Tibial nerve (tissue), 4 donors: ENCODE measurements around the gene PES1.

Experiments used
- CTCF ChIP-seq, 5 experiments: fragments of 200-600 bp in 3 of 5; fragments of 450-650 bp in 2 of 5; sonication (generic) in 3 of 5; IDR thresholded peaks; one replicate each; pipeline ENCODE4 v1.5.1; 2016 to 2019; ENCODE audit warnings: antibody characterized with exemption in 5 of 5, mild to moderate bottlenecking in 3 of 5, moderate library complexity in 2 of 5
- EP300 ChIP-seq, 2 donors: sonication (generic); formaldehyde crosslinking; IDR thresholded peaks; one replicate each; pipeline ENCODE4 v1.6.1; 2017; ENCODE audit warnings: antibody characterized with exemption in 2 of 2, mild to moderate bottlenecking in 1 of 2
- POLR2A ChIP-seq, 2 donors: fragments of 450-650 bp; IDR thresholded peaks; one replicate each; pipeline ENCODE4 v1.6.1; 2017; ENCODE audit warnings: antibody characterized with exemption in 2 of 2, mild to moderate bottlenecking in 2 of 2, moderate library complexity in 2 of 2

- TF ChIP-seq CTCF (IDR thresholded peaks at IDR 0.05), result no peak
- no peak for TF ChIP-seq POLR2A (IDR thresholded peaks at IDR 0.05)
- no peak for TF ChIP-seq EP300 (IDR thresholded peaks at IDR 0.05)
Measured at GRCh38 chr22:30553971-30554370, 37.7 kb downstream of the PES1 start.
